Common myeloid progenitor, CD34-positive (primary cell): ENCODE measurements around the gene RELT.

ENCODE experiments used
- CTCF ChIA-PET: fragments of 350-600 bp; sonication (Branson Sonifier 250); formaldehyde crosslinking; loops from one replicate; lab custom pipeline; 2021; ENCODE audit warnings: antibody characterized with exemption; lab: Charles Lee
- POLR2A ChIA-PET: fragments of 350-600 bp; sonication (Branson Sonifier 250); formaldehyde crosslinking; loops from one replicate; lab custom pipeline; 2021; ENCODE audit warnings: antibody characterized with exemption; lab: Charles Lee
- DNase-seq, 3 donors: peaks; one replicate each; pipeline versions ENCODE4 v3.0.0 to v3.0.0-alpha.2; 2013
- H3K27ac ChIP-seq, 2 experiments: 1 replicate in 1 of 2; 2 replicates in 1 of 2; pipeline ENCODE4 v1.7.0; 2013; ENCODE audit warnings: inconsistent platforms in 2 of 2, low read length in 2 of 2, mild to moderate bottlenecking in 2 of 2, low read depth in 1 of 2, moderate library complexity in 1 of 2; ENCODE audit not compliant: severe bottlenecking in 2 of 2, insufficient read depth in 1 of 2, poor library complexity in 1 of 2
- H3K27me3 ChIP-seq, 5 experiments: replicated peaks in 2 of 5; 1 replicate in 3 of 5; 2 replicates in 2 of 5; pipeline versions ENCODE4 v1.6.1 to v1.7.0; 2013; ENCODE audit warnings: low read length in 4 of 5, mild to moderate bottlenecking in 2 of 5, moderate library complexity in 2 of 5, inconsistent platforms in 1 of 5; ENCODE audit not compliant: insufficient read depth in 5 of 5, control insufficient read depth in 4 of 5
- H3K36me3 ChIP-seq, 4 experiments: 1 replicate in 2 of 4; 2 replicates in 2 of 4; pipeline versions ENCODE4 v1.6.1 to v1.7.0; 2013; ENCODE audit warnings: low read length in 3 of 4, control low read depth in 1 of 4, mild to moderate bottlenecking in 1 of 4; ENCODE audit not compliant: control insufficient read depth in 4 of 4, insufficient read depth in 4 of 4
- H3K4me1 ChIP-seq, 4 experiments: 1 replicate in 3 of 4; 2 replicates in 1 of 4; pipeline versions ENCODE4 v1.6.1 to v1.7.1; 2013; ENCODE audit warnings: low read length in 3 of 4, mild to moderate bottlenecking in 3 of 4, control low read depth in 1 of 4, inconsistent platforms in 1 of 4, moderate library complexity in 1 of 4; ENCODE audit not compliant: control insufficient read depth in 4 of 4, insufficient read depth in 4 of 4; ENCODE audit errors: control extremely low read depth in 1 of 4
- H3K4me3 ChIP-seq, 7 experiments: 1 replicate in 4 of 7; 2 replicates in 3 of 7; pipeline versions ENCODE4 v1.5.1 to v1.7.0; 2013; ENCODE audit warnings: mild to moderate bottlenecking in 7 of 7, low read length in 6 of 7, moderate library complexity in 6 of 7, inconsistent platforms in 2 of 7, low read depth in 2 of 7, control low read depth in 1 of 7; ENCODE audit not compliant: insufficient read depth in 4 of 7, control insufficient read depth in 1 of 7; ENCODE audit errors: extremely low read depth in 1 of 7
- H3K9me3 ChIP-seq, 5 experiments: 1 replicate in 4 of 5; 2 replicates in 1 of 5; pipeline versions ENCODE4 v1.6.1 to v1.7.1; 2013; ENCODE audit warnings: low read length in 4 of 5, mild to moderate bottlenecking in 2 of 5, inconsistent platforms in 1 of 5, low read depth in 1 of 5, moderate library complexity in 1 of 5; ENCODE audit not compliant: control insufficient read depth in 4 of 5, insufficient read depth in 2 of 5; ENCODE audit errors: control extremely low read depth in 1 of 5
- WGBS: methylation state at CpG from one replicate; pipeline ENCODE4 v1.1.5; 2013; ENCODE audit not compliant: insufficient coverage; 5-methylcytosine and 5-hydroxymethylcytosine counted together

Gene RELT

DNA sequence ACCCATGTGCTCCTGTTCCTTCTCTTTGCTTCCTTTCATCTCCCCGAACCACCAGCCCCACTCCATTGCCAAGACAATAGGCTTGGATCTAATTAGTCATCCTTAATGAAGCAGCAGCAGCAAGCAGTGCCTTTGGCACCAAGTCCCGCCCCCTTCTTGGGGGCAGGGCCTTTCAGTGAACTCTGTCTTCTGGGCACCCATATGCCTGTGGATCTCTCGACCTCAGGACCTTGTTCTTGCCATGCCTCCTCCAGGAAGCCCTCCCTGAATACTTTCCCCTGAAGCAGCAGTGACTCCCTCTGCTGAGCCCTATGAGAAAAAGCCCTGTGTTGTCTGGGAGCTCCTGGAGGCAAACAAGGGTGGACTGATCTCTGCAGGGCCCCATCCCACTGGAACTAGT is 36.0 kb upstream of the RELT start:
- Histone ChIP-seq H3K27ac (no peak overlapping the region), H3K27me3 (no peaks in the 10 kb centered on the region), H3K9me3 (no peaks in the 10 kb centered on the region), H3K4me1 (peaks cover 0 to 11% (median 7%) of the 10 kb centered on the region in 4 experiments), H3K4me3 (no peak overlapping the region), H3K36me3 (peaks cover 0 to 12% (median 6%) of the 10 kb centered on the region in 4 experiments)
- CTCF ChIA-PET, result interaction anchor here (1.3 to 12.9 kb wide), 6 partner anchors 11 to 59 kb away, joined by 3 to 371 read pairs (median 7); partner anchors contain the start of gene ARHGEF17
- 97% methylated on average over 3 of the region's 3 CpGs for WGBS
- no peak for DNase-seq
- POLR2A ChIA-PET, result no interaction called here

DNA sequence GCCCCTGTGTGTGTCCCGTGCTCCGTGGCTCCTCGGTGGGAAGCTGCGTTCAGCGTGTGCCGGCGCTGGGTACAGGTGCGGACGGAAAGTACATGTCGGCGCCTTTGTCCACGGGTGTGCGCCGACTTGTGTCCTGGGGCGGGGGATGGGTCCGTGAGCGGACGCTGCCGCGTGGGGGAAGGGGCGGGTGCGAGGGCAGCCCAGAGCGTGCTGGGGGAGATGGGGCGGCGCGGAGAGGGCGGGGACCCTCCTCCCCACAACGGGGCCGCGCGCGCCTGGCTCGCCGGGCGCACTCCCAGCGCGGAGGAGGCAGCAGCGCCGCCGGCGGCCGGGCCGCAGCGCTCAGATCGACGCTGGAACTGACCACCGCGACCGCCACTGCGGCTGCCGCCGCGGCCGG is 33.6 kb upstream of the RELT start:
- no peak for DNase-seq
- Histone ChIP-seq H3K4me3 (no peak overlapping the region), H3K27ac (no peak overlapping the region), H3K36me3 (peaks cover 0 to 11% (median 8%) of the 10 kb centered on the region in 4 experiments), H3K4me1 (peaks cover 0 to 9% (median 2%) of the 10 kb centered on the region in 4 experiments), H3K9me3 (no peaks in the 10 kb centered on the region), H3K27me3 (no peaks in the 10 kb centered on the region)
- 88% methylated on average over 45 of the region's 54 CpGs for WGBS
- CTCF ChIA-PET, result interaction anchor here (1.3 to 12.9 kb wide), 5 partner anchors 8 to 156 kb away, joined by 3 to 371 read pairs (median 6); partner anchors contain the start of gene ARHGEF17
- POLR2A ChIA-PET, result no interaction called here

DNA sequence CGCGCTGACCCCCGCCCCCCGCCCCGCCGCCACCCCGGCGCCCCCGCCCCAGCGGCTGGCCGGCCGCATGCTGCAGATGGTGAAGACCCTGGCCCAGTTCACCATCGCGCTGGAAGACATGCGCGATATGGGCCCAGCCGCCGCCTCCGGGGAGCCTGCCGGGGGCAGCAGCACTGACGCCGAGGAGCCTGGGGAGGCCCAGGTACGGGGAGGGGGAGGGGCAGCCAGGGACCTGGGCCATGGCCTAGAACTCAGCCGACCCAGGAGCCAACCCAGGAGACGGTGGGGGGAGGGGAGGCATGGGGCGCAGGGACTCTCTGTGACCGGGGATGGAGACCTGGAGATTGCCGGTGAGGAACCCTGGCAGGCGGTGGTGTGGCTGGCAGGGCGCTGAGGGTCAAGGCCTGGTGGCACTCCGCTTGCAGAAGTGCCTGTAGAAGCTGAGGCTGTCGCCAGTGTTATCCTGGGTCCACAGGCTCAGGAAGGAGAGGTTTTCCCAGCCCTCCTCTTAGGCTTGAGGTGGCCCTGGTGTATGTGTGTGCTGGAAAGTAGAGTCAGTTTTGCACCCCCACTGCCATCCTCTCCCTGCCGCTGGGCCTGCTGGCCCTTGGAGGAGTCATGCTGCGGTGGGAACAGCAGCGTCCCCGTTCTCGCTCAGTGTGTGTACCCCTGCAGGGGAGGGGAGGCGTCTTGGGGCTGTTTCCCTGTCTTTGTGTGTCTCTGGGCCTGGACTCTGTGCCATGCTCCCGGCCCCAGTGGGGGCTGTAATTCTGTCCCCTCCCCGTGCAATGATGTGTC is 32.9 kb upstream of the RELT start:
- peaks cover 0 to 9% (median 2%) of the 10 kb centered on the region in 4 experiments for H3K4me1 ChIP-seq
- no peak overlapping the region for H3K4me3 ChIP-seq
- 95% methylated on average over 33 of the region's 40 CpGs for WGBS
- DNase-seq, result no peak
- peaks cover 0 to 17% (median 8%) of the 10 kb centered on the region in 4 experiments for H3K36me3 ChIP-seq
- CTCF ChIA-PET, result interaction anchor here (1.0 to 12.9 kb wide), 5 partner anchors 8 to 120 kb away, joined by 3 to 371 read pairs (median 5); partner anchors contain the start of gene ARHGEF17
- no peaks in the 10 kb centered on the region for H3K27me3 ChIP-seq
- H3K27ac ChIP-seq, result no peak overlapping the region
- POLR2A ChIA-PET, result interaction anchor here (1.0 kb wide), 1 partner anchor 7 kb away, joined by 3 read pairs; no protein-coding TSS in a partner anchor
- H3K9me3 ChIP-seq, result no peaks in the 10 kb centered on the region

DNA sequence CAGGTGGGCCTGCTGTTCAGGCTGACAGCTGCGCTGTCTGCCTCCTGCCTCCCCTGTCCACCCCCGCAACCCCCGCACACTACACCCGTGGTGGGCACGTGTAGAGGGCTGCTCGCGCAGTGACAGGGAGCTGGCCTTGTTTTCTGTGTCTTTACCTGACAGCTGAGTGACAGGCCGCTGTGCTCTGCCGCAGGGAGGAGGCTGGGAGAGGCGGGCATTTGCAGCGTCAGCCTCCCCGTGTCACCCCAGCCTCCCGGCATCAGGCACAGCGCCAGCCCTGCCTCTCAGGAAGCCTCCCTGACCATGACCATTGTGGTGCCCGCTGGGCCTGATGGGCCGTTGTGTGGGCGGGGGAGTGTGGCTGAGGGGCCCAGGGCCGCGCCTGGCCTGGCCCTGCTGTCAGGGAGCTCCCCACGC is 32.0 kb upstream of the RELT start:
- peaks cover 0 to 9% (median 2%) of the 10 kb centered on the region in 4 experiments for H3K4me1 ChIP-seq
- POLR2A ChIA-PET, result interaction anchor here (1.0 kb wide), 1 partner anchor 8 kb away, joined by 3 read pairs; no protein-coding TSS in a partner anchor
- no peaks in the 10 kb centered on the region for H3K27me3 ChIP-seq
- peaks cover 0 to 23% (median 10%) of the 10 kb centered on the region in 4 experiments for H3K36me3 ChIP-seq
- H3K4me3 ChIP-seq, result no peak overlapping the region
- no peak overlapping the region for H3K27ac ChIP-seq
- 72% methylated on average over 8 of the region's 20 CpGs for WGBS
- no peak for DNase-seq
- CTCF ChIA-PET, result interaction anchor here (0.6 to 12.9 kb wide), 13 partner anchors 8 to 316 kb away, joined by 3 to 371 read pairs (median 3); partner anchors contain the start of gene ARHGEF17
- H3K9me3 ChIP-seq, result no peaks in the 10 kb centered on the region

DNA sequence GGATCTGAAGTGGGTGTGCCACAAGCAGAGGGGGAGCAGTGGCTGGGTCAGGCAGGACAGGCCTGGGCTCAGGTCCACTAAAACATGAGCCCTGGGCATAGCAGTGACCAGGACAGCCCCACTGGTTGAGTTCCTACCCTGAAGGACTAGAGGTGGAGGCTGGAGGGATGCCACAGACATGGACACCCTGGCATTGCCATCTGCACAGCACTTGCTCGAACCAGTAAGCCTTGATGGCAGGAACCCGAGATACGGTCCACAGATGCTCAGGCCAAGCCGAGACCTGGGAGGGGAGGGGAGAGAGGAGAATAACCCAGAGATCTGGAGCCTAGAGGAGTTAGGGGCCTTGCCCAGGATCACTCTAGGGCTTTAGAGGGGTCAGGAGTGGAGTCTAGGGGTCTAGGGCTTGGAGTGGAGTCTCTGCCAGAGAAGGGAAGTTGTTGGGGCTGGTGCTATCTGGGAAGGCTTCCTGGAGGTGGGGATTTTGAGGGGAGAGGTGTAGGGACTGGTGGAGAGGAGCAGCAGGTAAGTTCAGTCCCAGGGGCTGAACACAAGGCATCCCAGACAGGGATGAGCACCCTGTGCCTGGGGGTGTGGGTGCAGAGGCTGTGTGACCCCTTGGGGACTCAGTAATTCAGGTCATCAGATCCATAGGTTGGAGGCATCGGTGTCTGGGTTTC is 30.6 kb upstream of the RELT start:
- peaks cover 0 to 9% (median 2%) of the 10 kb centered on the region in 4 experiments for H3K4me1 ChIP-seq
- no peaks in the 10 kb centered on the region for H3K9me3 ChIP-seq
- H3K27ac ChIP-seq, result no peak overlapping the region
- H3K4me3 ChIP-seq, result no peak overlapping the region
- POLR2A ChIA-PET, result no interaction called here
- CTCF ChIA-PET, result interaction anchor here (1.0 to 18.6 kb wide), 5 partner anchors 13 to 50 kb away, joined by 3 to 371 read pairs (median 4); partner anchors contain the start of gene ARHGEF17
- H3K36me3 ChIP-seq, result peaks cover 0 to 27% (median 13%) of the 10 kb centered on the region in 4 experiments
- 94% methylated on average over 3 of the region's 5 CpGs for WGBS
- no peak for DNase-seq
- no peaks in the 10 kb centered on the region for H3K27me3 ChIP-seq

DNA sequence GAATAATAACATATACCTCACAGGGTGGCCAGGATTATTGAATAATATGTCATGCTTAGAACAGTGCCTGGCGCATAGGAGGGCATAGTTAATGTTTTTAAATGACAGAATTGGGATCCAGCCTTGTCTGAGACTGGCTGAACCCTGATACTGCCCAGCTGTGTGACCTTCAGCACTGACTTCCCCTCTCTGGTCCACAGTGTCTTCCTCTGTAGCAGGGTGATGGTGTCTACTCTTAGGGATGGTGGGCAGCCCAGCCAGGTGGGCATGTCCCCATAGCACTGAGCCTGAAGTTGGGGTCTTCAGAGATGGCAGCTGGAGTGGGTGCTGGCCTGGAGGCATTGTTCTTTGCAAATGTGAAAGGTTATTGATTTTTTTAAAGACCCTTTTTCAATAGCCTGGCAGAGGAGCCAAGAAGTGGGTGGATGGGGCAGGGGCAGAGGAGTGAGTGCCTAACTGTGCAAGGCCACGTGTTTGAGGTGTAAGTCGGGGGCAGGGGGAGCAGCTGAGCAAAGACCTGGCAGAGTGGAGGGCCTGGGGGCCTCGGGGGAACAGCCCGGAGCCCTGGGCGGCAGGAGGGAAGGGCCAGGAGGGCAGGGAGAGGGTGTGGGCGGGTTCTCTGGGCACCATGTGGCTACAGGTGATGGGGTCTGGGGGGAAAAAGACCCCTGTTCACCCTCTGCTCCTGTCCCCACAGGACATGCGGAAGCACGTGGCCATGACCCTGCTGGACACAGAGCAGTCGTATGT is 29.8 kb upstream of the RELT start:
- Histone ChIP-seq H3K9me3 (no peaks in the 10 kb centered on the region), H3K27ac (no peak overlapping the region), H3K27me3 (no peaks in the 10 kb centered on the region), H3K4me1 (peaks cover 0 to 9% (median 2%) of the 10 kb centered on the region in 4 experiments), H3K36me3 (peaks cover 0 to 29% (median 13%) of the 10 kb centered on the region in 4 experiments), H3K4me3 (no peak overlapping the region)
- CTCF ChIA-PET, result interaction anchor here (18.6 kb wide), 1 partner anchor 49 kb away, joined by 348 read pairs; no protein-coding TSS in a partner anchor
- POLR2A ChIA-PET, result no interaction called here
- no peak for DNase-seq
- 98% methylated on average over 10 of the region's 10 CpGs for WGBS
